ENCODE data around the gene NLRP6.
"Not testable (repeated sequence)": the region's sequence is repeated elsewhere in the genome, so short reads cannot be mapped to it uniquely, and the experiment has no call there.

Gene NLRP6

GRCh38 chr11:329886-330253 lies 51.7 kb downstream of the NLRP6 start:
- no peak for DNase-seq (ENCODE audit: low spot score)
- no peak for TF ChIP-seq CTCF (IDR thresholded peaks at IDR 0.05; ENCODE audit: extremely low read depth, missing control alignments)

GRCh38 chr11:330307-330693 lies 52.1 kb downstream of the NLRP6 start:
- no peak for DNase-seq (ENCODE audit: low spot score)
- no peak for TF ChIP-seq CTCF (IDR thresholded peaks at IDR 0.05; ENCODE audit: extremely low read depth, missing control alignments)

- no peak for DNase-seq (ENCODE audit: low spot score)
Measured at GRCh38 chr11:330694-331357, 52.6 kb downstream of the NLRP6 start.

GRCh38 chr11:331358-332060 lies 53.3 kb downstream of the NLRP6 start:
- TF ChIP-seq CTCF (IDR thresholded peaks at IDR 0.05; ENCODE audit: extremely low read depth, missing control alignments): no peak
- no peak for DNase-seq (ENCODE audit: low spot score)

More at GRCh38 chr11:330694-331357, 52.6 kb downstream of the NLRP6 start:
- no peak for TF ChIP-seq CTCF (IDR thresholded peaks at IDR 0.05; ENCODE audit: extremely low read depth, missing control alignments)

- no peak for DNase-seq (ENCODE audit: low spot score)
- no peak for TF ChIP-seq CTCF (IDR thresholded peaks at IDR 0.05; ENCODE audit: extremely low read depth, missing control alignments)
Measured at GRCh38 chr11:332651-333480, 54.7 kb downstream of the NLRP6 start.

- DNase-seq (ENCODE audit: low spot score): not testable (repeated sequence)
Measured at GRCh38 chr11:333616-334263, 55.5 kb downstream of the NLRP6 start.

- no peak for TF ChIP-seq CTCF (IDR thresholded peaks at IDR 0.05; ENCODE audit: extremely low read depth, missing control alignments)
- DNase-seq (ENCODE audit: low spot score): no peak
Measured at GRCh38 chr11:334264-334994, 56.2 kb downstream of the NLRP6 start.
